ENCODE data around the gene GP1BB. TPM values are rescaled to one million over a fixed set of nuclear protein-coding genes. Genes with fewer than 3 reads are reported as not detected.

GP1BB gene
- total and polyA plus RNA-seq, 12 donors = 5.3 to 56.1 (median 9.5) TPM; not detected in 6

DNA sequence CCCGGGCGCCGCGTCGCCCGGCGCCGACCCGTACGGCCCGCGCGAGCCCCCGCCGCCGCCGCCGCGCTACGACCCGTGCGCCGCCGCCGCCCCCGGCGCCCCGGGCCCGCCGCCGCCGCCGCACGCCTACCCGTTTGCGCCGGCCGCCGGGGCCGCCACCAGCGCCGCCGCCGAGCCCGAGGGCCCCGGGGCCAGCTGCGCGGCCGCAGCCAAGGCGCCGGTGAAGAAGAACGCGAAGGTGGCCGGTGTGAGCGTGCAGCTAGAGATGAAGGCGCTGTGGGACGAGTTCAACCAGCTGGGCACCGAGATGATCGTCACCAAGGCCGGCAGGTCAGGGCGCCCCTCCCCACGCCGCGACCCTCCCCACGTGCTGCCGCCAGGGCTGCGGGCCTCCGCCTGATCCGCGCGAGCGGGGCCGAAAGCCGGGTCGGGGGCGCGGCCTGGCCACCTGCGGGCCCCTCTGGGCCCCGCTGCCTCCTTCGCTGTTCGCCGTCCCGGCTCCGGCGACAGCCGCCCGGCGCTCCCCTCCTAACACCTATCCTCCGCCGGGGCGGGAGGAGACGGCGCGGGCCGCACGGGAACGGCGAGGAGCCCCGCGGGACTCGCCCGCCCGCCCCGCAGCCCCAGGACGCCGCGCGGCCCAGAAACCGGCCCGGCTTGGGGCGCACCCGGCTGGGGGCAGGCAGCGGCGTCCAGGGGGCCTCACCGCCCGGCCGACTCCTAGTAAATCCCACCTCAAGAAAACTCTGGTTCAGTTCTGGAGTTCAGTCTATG is 37.8 kb downstream of the GP1BB start:
- TF ChIP-seq, protein P1, sequence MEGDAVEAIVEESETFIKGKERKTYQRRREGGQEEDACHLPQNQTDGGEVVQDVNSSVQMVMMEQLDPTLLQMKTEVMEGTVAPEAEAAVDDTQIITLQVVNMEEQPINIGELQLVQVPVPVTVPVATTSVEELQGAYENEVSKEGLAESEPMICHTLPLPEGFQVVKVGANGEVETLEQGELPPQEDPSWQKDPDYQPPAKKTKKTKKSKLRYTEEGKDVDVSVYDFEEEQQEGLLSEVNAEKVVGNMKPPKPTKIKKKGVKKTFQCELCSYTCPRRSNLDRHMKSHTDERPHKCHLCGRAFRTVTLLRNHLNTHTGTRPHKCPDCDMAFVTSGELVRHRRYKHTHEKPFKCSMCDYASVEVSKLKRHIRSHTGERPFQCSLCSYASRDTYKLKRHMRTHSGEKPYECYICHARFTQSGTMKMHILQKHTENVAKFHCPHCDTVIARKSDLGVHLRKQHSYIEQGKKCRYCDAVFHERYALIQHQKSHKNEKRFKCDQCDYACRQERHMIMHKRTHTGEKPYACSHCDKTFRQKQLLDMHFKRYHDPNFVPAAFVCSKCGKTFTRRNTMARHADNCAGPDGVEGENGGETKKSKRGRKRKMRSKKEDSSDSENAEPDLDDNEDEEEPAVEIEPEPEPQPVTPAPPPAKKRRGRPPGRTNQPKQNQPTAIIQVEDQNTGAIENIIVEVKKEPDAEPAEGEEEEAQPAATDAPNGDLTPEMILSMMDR (IDR thresholded peaks at IDR 0.05) = no peak
- 7% methylated on average over 84 to 117 of the region's 117 CpGs for WGBS, 2 donors
- H3K4me1 ChIP-seq = peaks cover 13 to 39% (median 23%) of the 10 kb centered on the region in 9 donors
- ATAC-seq = no peak
- intact Hi-C loops (cut with DNase I) = no loop called here
- no peak overlapping the region for H3K27ac ChIP-seq
- no peak for DNase-seq
- H3K27me3 ChIP-seq = peaks cover 76 to 94% (median 92%) of the 10 kb centered on the region in 7 donors
- H3K4me3 ChIP-seq = peak overlapping the region in 2 of 10 donors; percentile 6 to 24
- no peaks in the 10 kb centered on the region for H3K9me3 ChIP-seq
- H3K36me3 ChIP-seq = no peaks in the 10 kb centered on the region

DNA sequence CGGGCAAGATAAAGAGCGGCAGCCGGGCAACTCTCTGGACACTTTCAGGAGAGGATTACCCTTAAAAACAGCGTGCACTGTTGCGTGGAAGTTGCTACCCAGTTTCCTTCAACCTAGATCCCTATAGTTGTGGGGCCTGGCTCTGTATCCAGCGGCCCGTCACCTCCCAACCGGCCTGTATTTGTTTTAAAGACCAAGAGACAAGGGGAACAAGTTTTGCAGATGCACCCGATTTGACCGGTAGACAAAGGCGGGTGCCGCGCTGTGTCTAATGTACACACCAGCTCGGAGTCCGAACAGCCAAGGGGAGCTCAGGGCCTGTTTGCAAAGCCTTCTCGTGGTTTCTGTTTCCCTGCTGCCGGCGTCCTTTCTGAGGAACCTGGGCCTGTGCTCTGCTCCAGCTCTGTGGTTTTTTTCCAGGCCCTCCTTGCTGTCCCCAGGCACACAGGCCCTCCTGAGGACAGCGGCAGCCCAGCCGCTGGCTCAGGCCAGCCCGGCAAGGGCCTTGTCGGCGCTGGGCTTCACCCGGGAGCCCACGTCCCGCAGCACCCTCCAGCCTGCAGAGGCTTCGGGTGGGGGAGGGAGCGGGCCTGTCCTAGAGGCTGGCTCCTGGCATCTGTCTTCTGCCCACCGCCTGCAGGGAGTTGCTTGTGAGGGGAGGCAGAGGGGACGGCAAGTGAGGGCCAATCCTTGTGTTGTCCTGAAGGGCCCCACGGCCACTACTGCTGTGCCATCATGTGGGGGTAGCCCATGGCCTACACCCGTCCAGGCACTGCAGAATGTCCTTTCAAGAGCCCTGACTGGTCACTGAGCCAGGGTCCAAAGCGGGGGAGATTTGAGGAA is 38.6 kb downstream of the GP1BB start:
- Histone ChIP-seq H3K9me3 (no peaks in the 10 kb centered on the region), H3K4me3 (no peak overlapping the region), H3K27ac (no peak overlapping the region), H3K36me3 (no peaks in the 10 kb centered on the region), H3K27me3 (peaks cover 76 to 94% (median 92%) of the 10 kb centered on the region in 7 donors), H3K4me1 (peaks cover 10 to 34% (median 19%) of the 10 kb centered on the region in 9 donors)
- TF ChIP-seq, protein P1 (IDR thresholded peaks at IDR 0.05) = no peak
- DNase-seq = no peak
- intact Hi-C loops (cut with DNase I) = no loop called here
- ATAC-seq = no peak
- WGBS, 2 donors = 76 to 78% methylated on average over 33 of the region's 33 CpGs

DNA sequence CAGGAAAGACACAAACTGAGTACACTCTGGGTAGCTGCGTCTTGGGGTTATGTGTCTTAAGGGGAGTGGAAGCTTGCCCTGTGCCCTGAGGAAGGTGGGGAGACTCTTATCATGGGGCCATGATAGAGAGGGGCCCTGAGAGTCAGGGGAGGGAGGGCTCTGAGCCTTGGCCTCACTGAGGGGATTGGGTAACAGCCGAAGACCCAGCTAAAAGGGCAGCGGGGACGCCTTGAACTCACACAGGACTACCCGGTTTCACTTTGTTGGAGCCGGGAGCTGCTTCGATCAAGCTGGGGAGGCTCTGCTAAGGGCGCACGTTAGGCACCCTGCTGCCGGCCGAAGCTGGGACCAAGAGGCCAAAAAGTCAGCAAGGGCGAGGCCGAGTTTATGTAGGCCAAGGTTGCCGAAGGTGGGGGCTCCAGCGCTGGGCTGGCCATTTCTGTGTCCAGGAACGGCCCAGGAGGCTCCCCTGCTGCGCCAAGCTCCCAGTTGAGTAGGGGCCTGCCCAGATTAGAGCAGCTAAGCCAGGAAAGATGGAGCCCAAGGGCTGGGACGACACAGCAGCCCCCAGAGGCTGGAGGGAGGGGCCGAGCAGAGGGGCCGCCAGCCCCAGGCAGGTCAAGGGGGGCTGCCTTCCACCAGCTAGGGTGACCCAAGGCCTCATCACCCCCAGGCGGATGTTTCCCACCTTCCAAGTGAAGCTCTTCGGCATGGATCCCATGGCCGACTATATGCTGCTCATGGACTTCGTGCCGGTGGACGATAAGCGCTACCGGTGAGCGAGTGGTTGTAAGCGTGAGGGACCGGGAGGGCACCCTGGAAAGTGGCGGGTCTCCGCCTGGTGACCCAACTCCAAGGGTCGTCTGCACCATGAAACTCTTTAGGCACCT is 39.5 kb downstream of the GP1BB start:
- ATAC-seq = no peak
- 69 to 74% methylated on average over 34 of the region's 34 CpGs for WGBS, 2 donors
- no peak for DNase-seq
- Histone ChIP-seq H3K36me3 (no peaks in the 10 kb centered on the region), H3K4me1 (peaks cover 15 to 36% (median 23%) of the 10 kb centered on the region in 9 donors), H3K27me3 (peaks cover 79 to 94% (median 93%) of the 10 kb centered on the region in 7 donors), H3K4me3 (no peak overlapping the region), H3K9me3 (no peaks in the 10 kb centered on the region), H3K27ac (no peak overlapping the region)
- TF ChIP-seq, protein P1 (IDR thresholded peaks at IDR 0.05) = no peak
- intact Hi-C loops (cut with DNase I) = no loop called here
